Left lung (tissue), 10 donors: ENCODE measurements around the gene PTPRA. TPM values are rescaled to one million over a fixed set of nuclear protein-coding genes. Genes with fewer than 3 reads are reported as not detected.

Source experiments
- ATAC-seq: fragments of 200-7000 bp; cut with Tn5 transposase; one replicate; pipeline ENCODE4 v1.9.1; 2020; ENCODE audit warnings: moderate library complexity
- DNase-seq, 4 donors: peaks; one replicate each; pipeline ENCODE4 v3.0.0-alpha.2; 2013 to 2020
- H3K27ac ChIP-seq, 2 donors: fragments of 200-600 bp; sonication (generic) in 1 of 2; one replicate each; pipeline versions ENCODE4 v1.5.0 to v1.8.0; 2020 to 2021
- H3K27me3 ChIP-seq, 2 donors: fragments of 200-600 bp; sonication (generic) in 1 of 2; one replicate each; pipeline versions ENCODE4 v1.5.0 to v1.8.0; 2020 to 2021
- H3K36me3 ChIP-seq, 2 donors: fragments of 200-600 bp; sonication (generic) in 1 of 2; one replicate each; pipeline versions ENCODE4 v1.5.0 to v1.8.0; 2020 to 2021
- H3K4me1 ChIP-seq, 2 donors: fragments of 200-600 bp; one replicate each; pipeline ENCODE4 v1.8.0; 2021
- H3K4me3 ChIP-seq, 2 donors: fragments of 200-600 bp; sonication (generic) in 1 of 2; one replicate each; pipeline versions ENCODE4 v1.5.0 to v1.8.0; 2020 to 2021; ENCODE audit warnings: mild to moderate bottlenecking in 1 of 2
- H3K9me3 ChIP-seq, 2 donors: fragments of 200-600 bp; sonication (generic) in 1 of 2; one replicate each; pipeline versions ENCODE4 v1.5.0 to v1.8.0; 2020 to 2021
- CTCF ChIP-seq, 2 donors: fragments of 200-600 bp; sonication (generic) in 1 of 2; IDR thresholded peaks; one replicate each; pipeline versions ENCODE4 v1.5.0 to v1.8.0; 2021; ENCODE audit warnings: antibody characterized with exemption in 2 of 2
- intact Hi-C, 2 donors: fragments of 100-400 bp; cut with DNase I; formaldehyde crosslinking; loops; one replicate each; pipeline versions ENCODE4 v1.11.2 to v1.14.2; 2022
- polyA plus RNA-seq, 6 donors: library from polyadenylated mRNA; unstranded; fragments of 120-200 nt; gene quantifications; one replicate each; pipeline ENCODE4 v1.2.1, GENCODE V29; 2013; ENCODE audit not compliant: insufficient read length in 6 of 6
- total RNA-seq, 2 donors: library from RNA; stranded (reverse); fragmentation: NEBNext Ultra II Directional; extraction: Animal tissue kit (Norgen Biotek cat#: 25700); gene quantifications; one replicate each; pipeline ENCODE4 v1.2.1, GENCODE V29; 2021
- donor health status: DM: no; HTN: yes; CAD: no.
- donor health status: DM: no; HTN: no; CAD: no.

Gene PTPRA
- total and polyA plus RNA-seq, 8 donors, result 51.0 to 88.1 (median 78.6) TPM

- no peak for TF ChIP-seq CTCF (IDR thresholded peaks at IDR 0.05)
- ATAC-seq, result no peak
- no peaks in the 10 kb centered on the region for H3K9me3 ChIP-seq
- H3K4me3 ChIP-seq, result no peak overlapping the region
- DNase-seq, result no peak
- H3K27me3 ChIP-seq, result no peaks in the 10 kb centered on the region
- H3K36me3 ChIP-seq, result peaks cover 0 to 72% of the 10 kb centered on the region in 2 donors
- H3K27ac ChIP-seq, result no peak overlapping the region
- H3K4me1 ChIP-seq, result peaks cover 0 to 2% of the 10 kb centered on the region in 2 donors
- intact Hi-C loops, result no loop called here
Measured at GRCh38 chr20:2865101-2865500, 8.2 kb upstream of the PTPRA start.

- H3K36me3 ChIP-seq, result peaks cover 0 to 66% of the 10 kb centered on the region in 2 donors
- ATAC-seq (peak; percentile 13), DNase-seq (no peak)
- intact Hi-C loops, result no loop called here
- no peaks in the 10 kb centered on the region for H3K9me3 ChIP-seq
- H3K4me1 ChIP-seq, result peaks cover 0 to 8% of the 10 kb centered on the region in 2 donors
- no peaks in the 10 kb centered on the region for H3K27me3 ChIP-seq
- no peak overlapping the region for H3K27ac ChIP-seq
- H3K4me3 ChIP-seq, result no peak overlapping the region
- TF ChIP-seq CTCF (IDR thresholded peaks at IDR 0.05), result no peak
Measured at GRCh38 chr20:2865630-2866029, 7.7 kb upstream of the PTPRA start.

GRCh38 chr20:2866236-2866635 lies 7.0 kb upstream of the PTPRA start:
- Histone ChIP-seq H3K36me3 (peaks cover 0 to 60% of the 10 kb centered on the region in 2 donors), H3K4me3 (no peak overlapping the region), H3K27me3 (no peaks in the 10 kb centered on the region), H3K9me3 (no peaks in the 10 kb centered on the region), H3K27ac (no peak overlapping the region), H3K4me1 (peaks cover under 1 to 14% of the 10 kb centered on the region in 2 donors)
- ATAC-seq (no peak), DNase-seq (no peak)
- intact Hi-C loops, result no loop called here
- TF ChIP-seq CTCF (IDR thresholded peaks at IDR 0.05), result no peak

- ATAC-seq (no peak), DNase-seq (no peak)
- TF ChIP-seq CTCF (IDR thresholded peaks at IDR 0.05), result no peak
- intact Hi-C loops, result no loop called here
- Histone ChIP-seq H3K27me3 (peaks cover 0 to 9% of the 10 kb centered on the region in 2 donors), H3K36me3 (peaks cover 0 to 50% of the 10 kb centered on the region in 2 donors), H3K9me3 (no peaks in the 10 kb centered on the region), H3K4me1 (peaks cover 5 to 24% of the 10 kb centered on the region in 2 donors), H3K27ac (no peak overlapping the region), H3K4me3 (no peak overlapping the region)
Measured at GRCh38 chr20:2867081-2867864, 6.0 kb upstream of the PTPRA start.

GRCh38 chr20:2869381-2869780 lies 3.9 kb upstream of the PTPRA start:
- Histone ChIP-seq H3K27ac (no peak overlapping the region), H3K27me3 (peaks cover 0 to 14% of the 10 kb centered on the region in 2 donors), H3K4me3 (no peak overlapping the region), H3K9me3 (no peaks in the 10 kb centered on the region), H3K4me1 (peaks cover 5 to 31% of the 10 kb centered on the region in 2 donors), H3K36me3 (peaks cover 0 to 29% of the 10 kb centered on the region in 2 donors)
- TF ChIP-seq CTCF (IDR thresholded peaks at IDR 0.05), result no peak
- DNase-seq (no peak), ATAC-seq (no peak)
- intact Hi-C loops, result no loop called here
